Stimulated activated CD8-positive, alpha-beta memory T cell treated with anti-CD3 and anti-CD28 coated beads, Interleukin-15, amount 100 ng/mL, for 4 hours (primary cell): Measurements from ENCODE around the gene UBE2G2.

ENCODE experiments used
- DNase-seq, 2 donors: peaks; one replicate each; pipeline ENCODE4 v3.0.0-alpha.2; 2020; ENCODE audit warnings: low read depth in 2 of 2

Gene UBE2G2

GRCh38 chr21:44816761-44817505 lies 15.3 kb upstream of the UBE2G2 start:
- DNase-seq, result no peak

GRCh38 chr21:44815852-44816628 lies 14.4 kb upstream of the UBE2G2 start:
- no peak for DNase-seq

- DNase-seq, result no peak
Observed at GRCh38 chr21:44815225-44815624, 13.6 kb upstream of the UBE2G2 start.

- no peak for DNase-seq
Observed at GRCh38 chr21:44814498-44815023, 12.9 kb upstream of the UBE2G2 start.

- no peak for DNase-seq
Observed at GRCh38 chr21:44813727-44814126, 12.1 kb upstream of the UBE2G2 start.

GRCh38 chr21:44813149-44813548 lies 11.5 kb upstream of the UBE2G2 start:
- no peak for DNase-seq

GRCh38 chr21:44812640-44813039 lies 11.0 kb upstream of the UBE2G2 start:
- DNase-seq, result no peak

- no peak for DNase-seq
Observed at GRCh38 chr21:44810779-44811178, 9.2 kb upstream of the UBE2G2 start.

- DNase-seq, result no peak
Observed at GRCh38 chr21:44805859-44806258, 4.2 kb upstream of the UBE2G2 start.

GRCh38 chr21:44805226-44805625 lies 3.6 kb upstream of the UBE2G2 start:
- no peak for DNase-seq

GRCh38 chr21:44804762-44805161 lies 3.1 kb upstream of the UBE2G2 start:
- DNase-seq, result no peak

GRCh38 chr21:44803651-44804050 lies 2.0 kb upstream of the UBE2G2 start:
- no peak for DNase-seq

- DNase-seq, result no peak
Observed at GRCh38 chr21:44802396-44803153, 955 bp upstream of the UBE2G2 start.

- no peak for DNase-seq
Observed at GRCh38 chr21:44800971-44801467, 601 bp downstream of the UBE2G2 start.

GRCh38 chr21:44800103-44800502 lies 1.5 kb downstream of the UBE2G2 start:
- DNase-seq, result no peak

- no peak for DNase-seq
Observed at GRCh38 chr21:44799646-44800045, 2.0 kb downstream of the UBE2G2 start.

GRCh38 chr21:44797775-44798174 lies 3.8 kb downstream of the UBE2G2 start:
- DNase-seq, result no peak

GRCh38 chr21:44795342-44795741 lies 6.3 kb downstream of the UBE2G2 start:
- DNase-seq, result no peak

- no peak for DNase-seq
Observed at GRCh38 chr21:44793592-44794374, 7.8 kb downstream of the UBE2G2 start.

GRCh38 chr21:44792702-44793591 lies 8.7 kb downstream of the UBE2G2 start:
- no peak for DNase-seq
